GM12878 (cell line): ENCODE measurements around the gene LIN52. TPM values are rescaled to one million over a fixed set of nuclear protein-coding genes. Genes with fewer than 3 reads are reported as not detected.

ENCODE experiments used
- ATAC-seq: fragments of 200-7000 bp; cut with Tn5 transposase; 3 replicates; pipeline ENCODE4 v1.9.1; 2020; ENCODE audit warnings: mild to moderate bottlenecking, moderate library complexity
- BruUV-seq: library from RNA; stranded (reverse); fragments of 400-500 nt; replicated peaks from 2 replicates; lab custom pipeline; 2021; lab: Mats Ljungman, UMichigan
- CTCF ChIA-PET: fragments of 300-600 bp; sonication (Branson Sonifier 250); formaldehyde crosslinking; extraction: SDS; loops from one replicate; lab custom pipeline; 2021; ENCODE audit warnings: inconsistent platforms; lab: Yijun Ruan, JAX
- POLR2A ChIA-PET: fragments of 350-600 bp; formaldehyde crosslinking; extraction: SDS; loops from one replicate; lab custom pipeline; 2021; ENCODE audit warnings: inconsistent platforms; lab: Charles Lee
- RAD21 ChIA-PET: fragments of 300-600 bp; sonication (Branson Sonifier 250); formaldehyde crosslinking; loops from one replicate; lab custom pipeline; 2023; ENCODE audit warnings: antibody characterized with exemption; ENCODE audit not compliant: unreplicated experiment; lab: Charles Lee
- SMC1A ChIA-PET: fragments of 300-600 bp; sonication (Branson Sonifier 250); formaldehyde crosslinking; loops from one replicate; lab custom pipeline; 2023; ENCODE audit not compliant: unreplicated experiment, uncharacterized antibody; lab: Charles Lee
- DNase-seq: peaks from one replicate; pipeline ENCODE4 v3.0.0-alpha.2; 2011; ENCODE audit warnings: low read depth, low spot score
- FAIRE-seq: peaks from 3 replicates; lab custom pipeline; 2011; peaks lifted over from hg19 to GRCh38; lab: Jason Lieb, UNC
- H2AFZ ChIP-seq: 2 replicates; pipeline ENCODE4 v1.6.0; 2011; ENCODE audit warnings: low read depth, low read length, control low read depth; ENCODE audit not compliant: control insufficient read depth
- H3K27ac ChIP-seq: 2 replicates; pipeline ENCODE4 v1.5.1; 2011; ENCODE audit warnings: control low read depth; ENCODE audit not compliant: control insufficient read depth, insufficient read depth
- H3K27me3 ChIP-seq, 2 experiments: replicated peaks in 1 of 2; 2 replicates each; pipeline versions ENCODE4 v1.6.0 to v1.6.1; 2011; ENCODE audit warnings: low read length in 1 of 2; ENCODE audit not compliant: control insufficient read depth in 2 of 2, insufficient read depth in 2 of 2
- H3K36me3 ChIP-seq, 2 experiments: 2 replicates each; pipeline ENCODE4 v1.5.1; 2011; ENCODE audit warnings: low read length in 1 of 2; ENCODE audit not compliant: control insufficient read depth in 2 of 2, insufficient read depth in 2 of 2
- H3K4me1 ChIP-seq: 2 replicates; pipeline ENCODE4 v1.6.1; 2011; ENCODE audit warnings: mild to moderate bottlenecking, low read length, moderate library complexity, mixed read lengths; ENCODE audit not compliant: control insufficient read depth, insufficient read depth
- H3K4me2 ChIP-seq: 2 replicates; pipeline ENCODE4 v1.6.0; 2011; ENCODE audit warnings: control low read depth; ENCODE audit not compliant: control insufficient read depth, insufficient read depth
- H3K4me3 ChIP-seq: fragments of 200-600 bp; sonication (generic); 2 replicates; pipeline ENCODE4 v1.5.1; 2016
- H3K79me2 ChIP-seq: 2 replicates; pipeline ENCODE4 v1.6.0; 2011; ENCODE audit warnings: low read length; ENCODE audit not compliant: control insufficient read depth, insufficient read depth
- H3K9ac ChIP-seq: 2 replicates; pipeline ENCODE4 v1.8.0; 2011; ENCODE audit warnings: low read length, control low read depth, mixed read lengths; ENCODE audit not compliant: control insufficient read depth, insufficient read depth
- H3K9me3 ChIP-seq: replicated peaks from 3 replicates; pipeline ENCODE4 v1.5.1; 2011; ENCODE audit warnings: mild to moderate bottlenecking, low read length; ENCODE audit not compliant: control insufficient read depth, insufficient read depth
- H4K20me1 ChIP-seq: 2 replicates; pipeline ENCODE4 v1.6.0; 2011; ENCODE audit not compliant: control insufficient read depth, insufficient read depth
- CREM ChIP-seq: IDR thresholded peaks from 2 replicates; pipeline ENCODE4 v1.6.1; 2014; ENCODE audit warnings: antibody characterized with exemption, low read depth
- RAD21 ChIP-seq: IDR thresholded peaks from 2 replicates; pipeline ENCODE4 v1.6.1; 2011; ENCODE audit warnings: mild to moderate bottlenecking, low read depth, low read length, moderate library complexity; ENCODE audit not compliant: insufficient read depth
- RB1 ChIP-seq: fragments of 450-650 bp; formaldehyde crosslinking; IDR thresholded peaks from 2 replicates; pipeline ENCODE4 v1.6.1; 2017; ENCODE audit warnings: mild to moderate bottlenecking, borderline replicate concordance
- SMC3 ChIP-seq: IDR thresholded peaks from 2 replicates; pipeline ENCODE4 v1.6.1; 2011; ENCODE audit warnings: low read length, improper control_type of control experiment, borderline replicate concordance
- WGBS: methylation state at CpG from one replicate; pipeline ENCODE4 v1.1.6; 2016; ENCODE audit warnings: low lambda C conversion rate; ENCODE audit not compliant: insufficient replicate concordance, insufficient coverage; ENCODE audit errors: missing lambda C conversion rate; 5-methylcytosine and 5-hydroxymethylcytosine counted together
- in situ Hi-C: fragments of 300-500 bp; cut with MboI; formaldehyde crosslinking; loops from 9 replicates; pipeline ENCODE4 v1.14.3; 2018; ENCODE audit warnings: mixed read lengths
- intact Hi-C: fragments of 100-400 bp; cut with micrococcal nuclease; formaldehyde crosslinking; loops from one replicate; pipeline ENCODE4 v1.14.2; 2022; ENCODE audit not compliant: unreplicated experiment
- polyA plus RNA-seq, 11 experiments: library from polyadenylated mRNA; depleted of rRNA in 4 of 11; unstranded in 6 of 11; stranded (reverse) in 5 of 11; fragments of >200 nt; fragmentation: Nextera tagmentation in 4 of 11; fragmentation: Illumina TruSeq in 1 of 11; extraction: Ambion mirVana in 4 of 11; extraction: Trizol in 1 of 11; gene quantifications; 1 replicate in 1 of 11; 2 replicates in 10 of 11; pipeline versions ENCODE4 v1.2.1 to v1.2.3, GENCODE V29; 2011 to 2016; ENCODE audit warnings: inconsistent platforms in 2 of 11, missing spikeins in 2 of 11, low read depth in 1 of 11
- total RNA-seq, 4 experiments: library from RNA; depleted of rRNA in 3 of 4; stranded (reverse); fragments of >200 nt in 3 of 4; fragmentation: Illumina TruSeq in 1 of 4; extraction: Trizol in 1 of 4; gene quantifications; 2 replicates each; pipeline versions ENCODE4 v1.2.1 to v1.2.3, GENCODE V29; 2013 to 2021
- TF ChIP-seq, protein P1 (sequence below), 3 experiments: IDR thresholded peaks in 2 of 3; conservative IDR thresholded peaks in 1 of 3; 2 replicates each; pipeline ENCODE4 v1.5.1; 2011; ENCODE audit warnings: low read depth in 3 of 3, low read length in 3 of 3, mild to moderate bottlenecking in 3 of 3, control low read depth in 2 of 3, moderate library complexity in 2 of 3, inconsistent platforms in 1 of 3, mixed read lengths in 1 of 3; ENCODE audit not compliant: control insufficient read depth in 2 of 3, insufficient read depth in 1 of 3; ENCODE audit errors: extremely low read depth in 1 of 3

LIN52 gene
- total and polyA plus RNA-seq, 10 of the 15 experiments (the other 5 are each of a cell fraction or from before 2014, with no cell fraction given), result 13.3 to 30.9 (median 19.9) TPM

DNA sequence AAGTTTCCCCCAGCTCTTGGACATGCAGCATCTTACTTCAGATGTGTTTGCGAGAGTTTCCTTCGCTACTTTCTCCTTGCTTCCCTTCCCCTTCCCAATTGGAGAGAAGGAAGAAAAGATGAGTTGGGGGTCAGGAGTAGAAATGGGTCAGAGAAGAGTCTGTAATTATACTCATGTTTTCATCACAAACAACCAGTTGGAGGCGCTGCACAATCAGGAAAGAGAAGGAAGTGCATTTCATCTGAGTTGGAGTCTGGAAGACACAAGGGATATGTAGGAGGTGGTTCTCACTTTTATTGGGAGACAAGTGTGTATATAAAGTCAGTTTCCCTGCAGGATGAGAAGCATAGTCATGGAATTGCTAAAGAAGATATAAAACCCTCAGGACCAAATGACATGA, 123.2 kb downstream of the LIN52 start:
- ChIA-PET POLR2A (no interaction called here), SMC1A (interaction anchor here (1.0 kb wide), 1 partner anchor 96 kb away, joined by 3 read pairs; no protein-coding TSS in a partner anchor), RAD21 (no interaction called here), CTCF (interaction anchor here (1.0 to 1.8 kb wide), 2 partner anchors 9 to 49 kb away, joined by 3 to 6 read pairs; no protein-coding TSS in a partner anchor)
- H4K20me1 ChIP-seq, result no peaks in the 10 kb centered on the region
- H3K4me3 ChIP-seq, result no peak overlapping the region
- BruUV-seq, result no TSS peak
- no peak for DNase-seq
- no peak overlapping the region for H2AFZ ChIP-seq
- in situ Hi-C loops, result no loop called here
- FAIRE-seq, result no peak
- no peak overlapping the region for H3K27ac ChIP-seq
- peaks cover 0 to 3% of the 10 kb centered on the region in 2 experiments; a peak in 3 of 4 replicates for H3K36me3 ChIP-seq
- H3K9ac ChIP-seq, result no peak overlapping the region
- intact Hi-C loops, result no loop called here
- H3K27me3 ChIP-seq, result no peaks in the 10 kb centered on the region; a peak in 1 of 4 replicates
- H3K9me3 ChIP-seq, result no peaks in the 10 kb centered on the region
- no peaks in the 10 kb centered on the region for H3K4me1 ChIP-seq
- H3K4me2 ChIP-seq, result no peak overlapping the region
- no peaks in the 10 kb centered on the region for H3K79me2 ChIP-seq
- no peak for ATAC-seq
- WGBS, result 100% methylated on average over 3 of the region's 3 CpGs
- TF ChIP-seq RAD21 (0 out of 2 replicates have a peak, but pooled peaks have one; percentile 18), CREM (no peak), RB1 (no peak), SMC3 (no peak)
- TF ChIP-seq, protein P1, sequence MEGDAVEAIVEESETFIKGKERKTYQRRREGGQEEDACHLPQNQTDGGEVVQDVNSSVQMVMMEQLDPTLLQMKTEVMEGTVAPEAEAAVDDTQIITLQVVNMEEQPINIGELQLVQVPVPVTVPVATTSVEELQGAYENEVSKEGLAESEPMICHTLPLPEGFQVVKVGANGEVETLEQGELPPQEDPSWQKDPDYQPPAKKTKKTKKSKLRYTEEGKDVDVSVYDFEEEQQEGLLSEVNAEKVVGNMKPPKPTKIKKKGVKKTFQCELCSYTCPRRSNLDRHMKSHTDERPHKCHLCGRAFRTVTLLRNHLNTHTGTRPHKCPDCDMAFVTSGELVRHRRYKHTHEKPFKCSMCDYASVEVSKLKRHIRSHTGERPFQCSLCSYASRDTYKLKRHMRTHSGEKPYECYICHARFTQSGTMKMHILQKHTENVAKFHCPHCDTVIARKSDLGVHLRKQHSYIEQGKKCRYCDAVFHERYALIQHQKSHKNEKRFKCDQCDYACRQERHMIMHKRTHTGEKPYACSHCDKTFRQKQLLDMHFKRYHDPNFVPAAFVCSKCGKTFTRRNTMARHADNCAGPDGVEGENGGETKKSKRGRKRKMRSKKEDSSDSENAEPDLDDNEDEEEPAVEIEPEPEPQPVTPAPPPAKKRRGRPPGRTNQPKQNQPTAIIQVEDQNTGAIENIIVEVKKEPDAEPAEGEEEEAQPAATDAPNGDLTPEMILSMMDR (IDR thresholded peaks at IDR 0.05 in 2 of 3, conservative IDR thresholded peaks at IDR 0.05 in 1 of 3; ENCODE audit: control insufficient read depth in 2 of 3, extremely low read depth in 1 of 3, insufficient read depth in 1 of 3, low read depth in 3 of 3, low read length in 3 of 3), result peak; percentile 12 to 21 (median 19); a peak in 2 of 6 replicates
